RWPE2 (cell line): Measurements from ENCODE around the gene MTHFS.

ENCODE experiments used
- ATAC-seq: fragments of 200-7000 bp; cut with Tn5 transposase; 3 replicates; pipeline ENCODE4 v1.9.1; 2021; ENCODE audit warnings: low read depth
- DNase-seq: peaks from one replicate; pipeline ENCODE4 v3.0.0-alpha.2; 2020; ENCODE audit warnings: low spot score
- H3K27ac ChIP-seq: fragments of 450-650 bp; 2 replicates; pipeline ENCODE4 v1.5.1; 2017; ENCODE audit warnings: mild to moderate bottlenecking; ENCODE audit not compliant: poor library complexity, severe bottlenecking
- H3K27me3 ChIP-seq: fragments of 250-450 bp; sonication (Bioruptor Pico); 2 replicates; pipeline ENCODE4 v1.5.1; 2021; ENCODE audit warnings: mild to moderate bottlenecking, moderate library complexity; ENCODE audit not compliant: insufficient read depth, poor library complexity, severe bottlenecking
- H3K36me3 ChIP-seq: fragments of 250-450 bp; sonication (Bioruptor Pico); 2 replicates; pipeline ENCODE4 v1.5.1; 2020; ENCODE audit warnings: low read depth, mild to moderate bottlenecking, moderate library complexity
- H3K4me1 ChIP-seq: fragments of 250-450 bp; sonication (Bioruptor Pico); 2 replicates; pipeline ENCODE4 v1.5.1; 2021; ENCODE audit warnings: mild to moderate bottlenecking, moderate library complexity; ENCODE audit not compliant: insufficient read depth, poor library complexity, severe bottlenecking
- H3K4me3 ChIP-seq: fragments of 250-450 bp; sonication (Bioruptor Pico); 2 replicates; pipeline ENCODE4 v1.5.1; 2021; ENCODE audit warnings: mild to moderate bottlenecking, moderate library complexity; ENCODE audit not compliant: severe bottlenecking
- H3K9me3 ChIP-seq: fragments of 250-450 bp; sonication (Bioruptor Pico); 2 replicates; pipeline ENCODE4 v1.5.1; 2021; ENCODE audit warnings: mild to moderate bottlenecking, moderate library complexity; ENCODE audit not compliant: severe bottlenecking
- CTCF ChIP-seq: fragments of 450-650 bp; IDR thresholded peaks from one replicate; pipeline ENCODE4 v1.5.1; 2017; ENCODE audit warnings: mild to moderate bottlenecking, moderate library complexity; ENCODE audit not compliant: poor library complexity, severe bottlenecking

The MTHFS gene

GRCh38 chr15:79896634-79897379 is at the start of gene MTHFS:
Gene MTHFS, minus strand, starts transcription at chr15:79897014. Its CDS starts 26 bp downstream, at chr15:79896988.
- Histone ChIP-seq H3K27me3 (no peaks in the 10 kb centered on the region), H3K4me1 (peaks cover 30% of the 10 kb centered on the region), H3K36me3 (peaks cover 14% of the 10 kb centered on the region), H3K27ac (peak within 1 kb of the TSS; percentile 54), H3K4me3 (peak within 1 kb of the TSS; percentile 61), H3K9me3 (no peaks in the 10 kb centered on the region)
- ATAC-seq (peak; percentile 94), DNase-seq (peak; percentile 89)
- peak; percentile 71 for TF ChIP-seq CTCF

GRCh38 chr15:79944622-79945021 is 47.8 kb upstream of the MTHFS start:
- H3K27ac ChIP-seq: no peak overlapping the region
- no peaks in the 10 kb centered on the region for H3K36me3 ChIP-seq
- no peak for TF ChIP-seq CTCF
- DNase-seq (no peak), ATAC-seq (no peak)
- no peaks in the 10 kb centered on the region for H3K9me3 ChIP-seq
- no peaks in the 10 kb centered on the region for H3K4me1 ChIP-seq
- H3K27me3 ChIP-seq: no peaks in the 10 kb centered on the region
- no peak overlapping the region for H3K4me3 ChIP-seq

GRCh38 chr15:79943820-79944219 is 47.0 kb upstream of the MTHFS start:
- no peaks in the 10 kb centered on the region for H3K36me3 ChIP-seq
- no peaks in the 10 kb centered on the region for H3K9me3 ChIP-seq
- H3K27me3 ChIP-seq: no peaks in the 10 kb centered on the region
- no peak overlapping the region for H3K27ac ChIP-seq
- no peak overlapping the region for H3K4me3 ChIP-seq
- no peaks in the 10 kb centered on the region for H3K4me1 ChIP-seq
- no peak for TF ChIP-seq CTCF
- DNase-seq (no peak), ATAC-seq (peak; percentile 53; the same call in 2 of the 3 replicates)

GRCh38 chr15:79942741-79943481 is 46.1 kb upstream of the MTHFS start:
- H3K36me3 ChIP-seq: no peaks in the 10 kb centered on the region
- no peak overlapping the region for H3K27ac ChIP-seq
- DNase-seq: no peak
- no peak for TF ChIP-seq CTCF
- H3K9me3 ChIP-seq: no peaks in the 10 kb centered on the region
- no peaks in the 10 kb centered on the region for H3K27me3 ChIP-seq
- no peak overlapping the region for H3K4me3 ChIP-seq
- ATAC-seq: peak; percentile 72
- no peaks in the 10 kb centered on the region for H3K4me1 ChIP-seq
